Measurements from ENCODE around the gene CNTNAP5. TPM values are rescaled to one million over a fixed set of nuclear protein-coding genes. Genes with fewer than 3 reads are reported as not detected.

The CNTNAP5 gene
- total and polyA plus RNA-seq, 2 of the 13 experiments (the other 11 are each of a cell fraction or from before 2014, with no cell fraction given): not detected

DNA sequence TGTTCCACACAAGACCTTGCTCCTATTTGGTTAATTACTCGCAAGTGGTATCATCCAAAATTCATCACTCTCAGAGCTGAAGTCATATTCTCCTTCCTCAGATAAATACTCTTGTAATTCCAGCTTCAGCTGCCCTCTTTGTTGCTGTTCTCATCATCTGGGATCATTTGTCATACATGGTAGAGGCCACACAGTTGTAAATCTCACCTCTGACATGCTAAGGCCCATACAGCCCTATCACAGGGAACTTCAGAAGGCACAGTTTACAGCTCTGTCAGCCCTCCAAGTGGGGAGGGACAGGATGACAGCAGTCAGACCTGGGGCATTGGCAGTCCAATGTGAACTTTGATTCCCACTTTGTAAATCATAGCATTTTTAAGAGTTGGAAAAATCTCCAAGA, 399.0 kb downstream of the CNTNAP5 start:
- no peak overlapping the region for H3K4me2 ChIP-seq (ENCODE audit: low read depth, low read length)
- in situ Hi-C loops (cut with HindIII; ENCODE audit: extremely low pct_ligation_motif_present, low pct_unique_long_range_greater_than_20kb) (no loop called here), intact Hi-C loops (cut with micrococcal nuclease; ENCODE audit: unreplicated experiment) (no loop called here)
- FAIRE-seq: no peak
- no peaks in the 10 kb centered on the region for H3K4me1 ChIP-seq (ENCODE audit: insufficient read depth, low read length)
- H3K9ac ChIP-seq (ENCODE audit: insufficient read depth, low read depth, low read length): no peak overlapping the region
- no peak overlapping the region for H2AFZ ChIP-seq (ENCODE audit: low read length)
- no peaks in the 10 kb centered on the region for H4K20me1 ChIP-seq (ENCODE audit: insufficient read depth, low read length)
- TF ChIP-seq, protein P1, sequence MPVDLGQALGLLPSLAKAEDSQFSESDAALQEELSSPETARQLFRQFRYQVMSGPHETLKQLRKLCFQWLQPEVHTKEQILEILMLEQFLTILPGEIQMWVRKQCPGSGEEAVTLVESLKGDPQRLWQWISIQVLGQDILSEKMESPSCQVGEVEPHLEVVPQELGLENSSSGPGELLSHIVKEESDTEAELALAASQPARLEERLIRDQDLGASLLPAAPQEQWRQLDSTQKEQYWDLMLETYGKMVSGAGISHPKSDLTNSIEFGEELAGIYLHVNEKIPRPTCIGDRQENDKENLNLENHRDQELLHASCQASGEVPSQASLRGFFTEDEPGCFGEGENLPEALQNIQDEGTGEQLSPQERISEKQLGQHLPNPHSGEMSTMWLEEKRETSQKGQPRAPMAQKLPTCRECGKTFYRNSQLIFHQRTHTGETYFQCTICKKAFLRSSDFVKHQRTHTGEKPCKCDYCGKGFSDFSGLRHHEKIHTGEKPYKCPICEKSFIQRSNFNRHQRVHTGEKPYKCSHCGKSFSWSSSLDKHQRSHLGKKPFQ (CRISPR knock-in tag; IDR thresholded peaks at IDR 0.05; ENCODE audit: insufficient replicate concordance): no peak
- TF ChIP-seq NFE2 (CRISPR knock-in tag; IDR thresholded peaks at IDR 0.05) (no peak), ZNF720 (CRISPR knock-in tag; IDR thresholded peaks at IDR 0.05) (no peak), KLF6 (CRISPR knock-in tag; IDR thresholded peaks at IDR 0.05) (no peak)
- ChIA-PET CTCF (ENCODE audit: low intra/inter-chr PET ratio, low total read pairs) (no interaction called here), POLR2A (no interaction called here)
- no peaks in the 10 kb centered on the region for H3K79me2 ChIP-seq (ENCODE audit: insufficient read depth, low read length)
- no peak for DNase-seq (ENCODE audit: low spot score)
- no peak overlapping the region for H3K4me3 ChIP-seq (replicated peaks in 1 of 3; ENCODE audit: insufficient read depth in 1 of 3, low read depth in 2 of 3, low read length in 3 of 3)
- no TSS peak for BruUV-seq (replicated peaks)
- no peaks in the 10 kb centered on the region for H3K9me3 ChIP-seq (ENCODE audit: low read length)
- ATAC-seq: no peak
- H3K27me3 ChIP-seq (ENCODE audit: control insufficient read depth in 1 of 2, insufficient read depth in 2 of 2, low read length in 2 of 2): no peaks in the 10 kb centered on the region
- no peak overlapping the region for H3K27ac ChIP-seq (ENCODE audit: extremely low read length, insufficient read depth, low read length)
- WGBS (ENCODE audit: low lambda C conversion rate): 0% methylated on average over 1 of the region's 1 CpG
- no peaks in the 10 kb centered on the region for H3K36me3 ChIP-seq (replicated peaks in 1 of 2; ENCODE audit: control insufficient read depth in 1 of 2, insufficient read depth in 2 of 2, low read length in 2 of 2)

DNA sequence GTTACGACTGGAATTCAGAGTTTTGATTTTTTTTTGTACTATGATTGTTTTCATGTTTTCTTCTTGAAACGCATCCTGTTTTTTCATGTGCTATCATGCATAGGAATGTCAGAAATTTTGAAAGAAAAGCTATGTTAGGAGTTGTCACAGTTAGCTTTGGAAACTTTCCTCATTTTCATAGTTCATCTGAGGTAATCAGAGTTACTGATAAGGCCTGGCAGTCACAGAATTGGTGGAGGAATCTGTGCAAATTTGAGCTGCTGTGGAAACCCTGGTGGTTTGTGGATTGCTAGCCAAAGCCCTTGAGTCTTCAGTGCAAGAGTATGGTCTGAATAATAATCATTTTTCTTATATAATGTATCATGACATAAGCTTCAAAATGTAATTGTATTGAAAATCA, 401.0 kb downstream of the CNTNAP5 start:
- Histone ChIP-seq H3K36me3 (replicated peaks in 1 of 2; ENCODE audit: control insufficient read depth in 1 of 2, insufficient read depth in 2 of 2, low read length in 2 of 2) (no peaks in the 10 kb centered on the region), H2AFZ (ENCODE audit: low read length) (no peak overlapping the region), H3K4me2 (ENCODE audit: low read depth, low read length) (no peak overlapping the region), H4K20me1 (ENCODE audit: insufficient read depth, low read length) (no peaks in the 10 kb centered on the region), H3K27ac (ENCODE audit: extremely low read length, insufficient read depth, low read length) (no peak overlapping the region), H3K9ac (ENCODE audit: insufficient read depth, low read depth, low read length) (no peak overlapping the region), H3K9me3 (ENCODE audit: low read length) (no peaks in the 10 kb centered on the region), H3K27me3 (ENCODE audit: control insufficient read depth in 1 of 2, insufficient read depth in 2 of 2, low read length in 2 of 2) (no peaks in the 10 kb centered on the region), H3K4me3 (replicated peaks in 1 of 3; ENCODE audit: insufficient read depth in 1 of 3, low read depth in 2 of 3, low read length in 3 of 3) (no peak overlapping the region), H3K4me1 (ENCODE audit: insufficient read depth, low read length) (no peaks in the 10 kb centered on the region), H3K79me2 (ENCODE audit: insufficient read depth, low read length) (no peaks in the 10 kb centered on the region)
- intact Hi-C loops (cut with micrococcal nuclease; ENCODE audit: unreplicated experiment): no loop called here
- WGBS (ENCODE audit: low lambda C conversion rate): 28% methylated on average over 2 of the region's 2 CpGs
- ChIA-PET POLR2A (no interaction called here), CTCF (ENCODE audit: low intra/inter-chr PET ratio, low total read pairs) (no interaction called here)
- TF ChIP-seq HNRNPH1 (optimal IDR thresholded peaks at IDR 0.05; ENCODE audit: low read depth, low read length) (no peak), SIX1 (CRISPR knock-in tag; IDR thresholded peaks at IDR 0.05; ENCODE audit: borderline replicate concordance) (no peak), ZNF354B (CRISPR knock-in tag; IDR thresholded peaks at IDR 0.05) (no peak), ZNF775 (CRISPR knock-in tag; IDR thresholded peaks at IDR 0.05; ENCODE audit: borderline replicate concordance) (no peak), ZBTB7A (CRISPR knock-in tag; IDR thresholded peaks at IDR 0.05) (no peak)
- TF ChIP-seq, protein P2, sequence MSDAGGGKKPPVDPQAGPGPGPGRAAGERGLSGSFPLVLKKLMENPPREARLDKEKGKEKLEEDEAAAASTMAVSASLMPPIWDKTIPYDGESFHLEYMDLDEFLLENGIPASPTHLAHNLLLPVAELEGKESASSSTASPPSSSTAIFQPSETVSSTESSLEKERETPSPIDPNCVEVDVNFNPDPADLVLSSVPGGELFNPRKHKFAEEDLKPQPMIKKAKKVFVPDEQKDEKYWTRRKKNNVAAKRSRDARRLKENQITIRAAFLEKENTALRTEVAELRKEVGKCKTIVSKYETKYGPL (CRISPR knock-in tag; IDR thresholded peaks at IDR 0.05): no peak
- TF ChIP-seq, protein P3, sequence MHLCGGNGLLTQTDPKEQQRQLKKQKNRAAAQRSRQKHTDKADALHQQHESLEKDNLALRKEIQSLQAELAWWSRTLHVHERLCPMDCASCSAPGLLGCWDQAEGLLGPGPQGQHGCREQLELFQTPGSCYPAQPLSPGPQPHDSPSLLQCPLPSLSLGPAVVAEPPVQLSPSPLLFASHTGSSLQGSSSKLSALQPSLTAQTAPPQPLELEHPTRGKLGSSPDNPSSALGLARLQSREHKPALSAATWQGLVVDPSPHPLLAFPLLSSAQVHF (CRISPR knock-in tag; IDR thresholded peaks at IDR 0.05): no peak
- TF ChIP-seq, protein P4, sequence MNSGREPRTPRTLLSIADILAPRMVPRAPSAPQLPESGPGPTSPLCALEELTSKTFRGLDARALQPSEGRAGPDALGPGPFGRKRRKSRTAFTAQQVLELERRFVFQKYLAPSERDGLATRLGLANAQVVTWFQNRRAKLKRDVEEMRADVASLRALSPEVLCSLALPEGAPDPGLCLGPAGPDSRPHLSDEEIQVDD (CRISPR knock-in tag; IDR thresholded peaks at IDR 0.05; ENCODE audit: borderline replicate concordance): no peak
- DNase-seq (ENCODE audit: low spot score) (no peak), ATAC-seq (no peak), FAIRE-seq (no peak)
- BruUV-seq (replicated peaks): no TSS peak
- in situ Hi-C loops (cut with HindIII; ENCODE audit: extremely low pct_ligation_motif_present, low pct_unique_long_range_greater_than_20kb): no loop called here
